ENCODE results near the gene WDR82. TPM values are rescaled to one million over a fixed set of nuclear protein-coding genes. Genes with fewer than 3 reads are reported as not detected.

WDR82 gene
- total RNA-seq, 4 donors from 2014 or later, result 46.7 to 57.6 (median 52.5) TPM

GRCh38 chr3:52281981-52282801, 3.7 kb upstream of the WDR82 start:
- Histone ChIP-seq H3K36me3 (peaks cover 10% of the 10 kb centered on the region), H3K9me3 (no peaks in the 10 kb centered on the region), H3K27me3 (no peaks in the 10 kb centered on the region), H3K4me1 (peaks cover 28% of the 10 kb centered on the region), H3K4me3 (no peak overlapping the region), H3K27ac (no peak overlapping the region)
- no peak for TF ChIP-seq POLR2AphosphoS5 (IDR thresholded peaks at IDR 0.05)
- no peak for TF ChIP-seq EP300 (IDR thresholded peaks at IDR 0.05)
- no peak for TF ChIP-seq POLR2A (IDR thresholded peaks at IDR 0.05)
- no peak for TF ChIP-seq CTCF (IDR thresholded peaks at IDR 0.05)
- no peak for DNase-seq (ENCODE audit: low spot score in 2 of 2)
- 59% methylated on average over 8 of the region's 8 CpGs for WGBS

- Histone ChIP-seq H3K9me3 (no peaks in the 10 kb centered on the region), H3K27ac (peak overlapping the region; percentile 98), H3K36me3 (peaks cover 10% of the 10 kb centered on the region), H3K27me3 (no peaks in the 10 kb centered on the region), H3K4me1 (peaks cover 41% of the 10 kb centered on the region), H3K4me3 (peak overlapping the region; percentile 90)
- TF ChIP-seq CTCF (IDR thresholded peaks at IDR 0.05) (no peak), EP300 (IDR thresholded peaks at IDR 0.05) (no peak), POLR2AphosphoS5 (IDR thresholded peaks at IDR 0.05) (no peak)
- no peak for DNase-seq (ENCODE audit: low spot score in 2 of 2)
- WGBS, result 4% methylated on average over 6 of the region's 6 CpGs
These were observed 1.6 kb upstream of the WDR82 start for GRCh38 chr3:52280050-52280461.

GRCh38 chr3:52279596-52279995, 1.1 kb upstream of the WDR82 start:
- TF ChIP-seq POLR2AphosphoS5 (IDR thresholded peaks at IDR 0.05) (no peak), CTCF (IDR thresholded peaks at IDR 0.05) (no peak), POLR2A (IDR thresholded peaks at IDR 0.05) (no peak), EP300 (IDR thresholded peaks at IDR 0.05) (no peak)
- DNase-seq (ENCODE audit: low spot score in 2 of 2), result no peak

GRCh38 chr3:52277972-52278509, 408 bp downstream of the WDR82 start:
- Histone ChIP-seq H3K27me3 (no peaks in the 10 kb centered on the region), H3K36me3 (peaks cover 5% of the 10 kb centered on the region), H3K27ac (peak overlapping the region; percentile 98), H3K4me1 (peaks cover 59% of the 10 kb centered on the region), H3K9me3 (no peaks in the 10 kb centered on the region), H3K4me3 (peak overlapping the region; percentile 90)
- DNase-seq (ENCODE audit: low spot score in 2 of 2), result peak in 1 of 2 donors; percentile 84
- under 1% methylated on average over 19 of the region's 54 CpGs for WGBS
- peak in 1 of 2 donors; percentile 64 for TF ChIP-seq CTCF (IDR thresholded peaks at IDR 0.05)
- peak in 1 of 3 donors; percentile 20 for TF ChIP-seq POLR2AphosphoS5 (IDR thresholded peaks at IDR 0.05)
- TF ChIP-seq EP300 (IDR thresholded peaks at IDR 0.05), result no peak

More at GRCh38 chr3:52279596-52279995, 1.1 kb upstream of the WDR82 start:
- H3K9me3 ChIP-seq, result no peaks in the 10 kb centered on the region
- H3K36me3 ChIP-seq, result peaks cover 10% of the 10 kb centered on the region
- 15% methylated on average over 2 of the region's 2 CpGs for WGBS
- peak overlapping the region; percentile 90 for H3K4me3 ChIP-seq
- no peaks in the 10 kb centered on the region for H3K27me3 ChIP-seq
- H3K27ac ChIP-seq, result peak overlapping the region; percentile 98
- peaks cover 45% of the 10 kb centered on the region for H3K4me1 ChIP-seq
